Measurements from ENCODE around the gene AATK.

- TF ChIP-seq CTBP1 (IDR thresholded peaks at IDR 0.05; ENCODE audit: borderline replicate concordance): no peak
- TF ChIP-seq TARDBP (IDR thresholded peaks at IDR 0.05): no peak
- TF ChIP-seq ZNF384 (IDR thresholded peaks at IDR 0.05): no peak
- TF ChIP-seq NFRKB (IDR thresholded peaks at IDR 0.05): no peak
- no peak for TF ChIP-seq ARNT (IDR thresholded peaks at IDR 0.05)
- no peak for TF ChIP-seq BHLHE40 (IDR thresholded peaks at IDR 0.05; ENCODE audit: borderline replicate concordance)
- TF ChIP-seq FOXM1 (IDR thresholded peaks at IDR 0.05; ENCODE audit: borderline replicate concordance): no peak
- no peak for TF ChIP-seq L3MBTL2 (conservative IDR thresholded peaks at IDR 0.05)
- no peak for TF ChIP-seq SP1 (IDR thresholded peaks at IDR 0.05)
- TF ChIP-seq SUZ12 (IDR thresholded peaks at IDR 0.05): no peak
- TF ChIP-seq HDGF (IDR thresholded peaks at IDR 0.05; ENCODE audit: borderline replicate concordance): no peak
- no peak for TF ChIP-seq ELF4 (IDR thresholded peaks at IDR 0.05)
- TF ChIP-seq PKNOX1 (IDR thresholded peaks at IDR 0.05): no peak
- TF ChIP-seq FOXA1 (IDR thresholded peaks at IDR 0.05): no peak
These were observed 4.5 kb downstream of the AATK start for GRCh38 chr17:81161536-81161935.

All from HEK293T (cell line).